Measurements from ENCODE around the gene ADAMTS6. TPM values are rescaled to one million over a fixed set of nuclear protein-coding genes. Genes with fewer than 3 reads are reported as not detected.
"Not testable (repeated sequence)": the region's sequence is repeated elsewhere in the genome, so short reads cannot be mapped to it uniquely, and the experiment has no call there.

The ADAMTS6 gene
- total RNA-seq, 1 donor from 2014 or later: 17.6 TPM

DNA sequence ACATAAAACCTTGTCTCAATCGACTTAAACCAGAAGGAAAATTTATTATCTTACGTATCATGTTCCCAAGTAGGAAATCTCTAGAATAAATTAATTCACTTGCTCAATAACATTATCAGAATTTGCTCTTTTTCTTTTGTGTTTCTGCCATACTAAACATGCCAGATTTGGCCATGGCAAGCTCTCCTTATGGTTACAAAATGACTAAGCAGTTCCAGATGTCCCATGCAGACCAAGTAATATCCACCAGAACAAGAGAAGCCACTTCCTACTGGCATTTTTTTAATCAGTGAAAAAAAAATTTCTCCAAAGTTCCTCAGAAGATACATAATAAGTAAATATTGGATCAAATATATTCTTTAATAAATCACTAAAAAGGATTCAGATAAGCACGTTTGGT lies 25.2 kb upstream of the ADAMTS6 start:
- DNase-seq (ENCODE audit: low read depth) (peak; percentile 10), FAIRE-seq (no peak)
- no peaks in the 10 kb centered on the region for H3K36me3 ChIP-seq (ENCODE audit: control insufficient read depth, insufficient read depth, low read length)
- no peak overlapping the region for H3K4me3 ChIP-seq (ENCODE audit: low read depth, low read length)
- no peaks in the 10 kb centered on the region for H3K27me3 ChIP-seq (ENCODE audit: control insufficient read depth, insufficient read depth, low read length)
- no peak for TF ChIP-seq CTCF (IDR thresholded peaks at IDR 0.05; ENCODE audit: insufficient read depth, low read length, severe bottlenecking)

DNA sequence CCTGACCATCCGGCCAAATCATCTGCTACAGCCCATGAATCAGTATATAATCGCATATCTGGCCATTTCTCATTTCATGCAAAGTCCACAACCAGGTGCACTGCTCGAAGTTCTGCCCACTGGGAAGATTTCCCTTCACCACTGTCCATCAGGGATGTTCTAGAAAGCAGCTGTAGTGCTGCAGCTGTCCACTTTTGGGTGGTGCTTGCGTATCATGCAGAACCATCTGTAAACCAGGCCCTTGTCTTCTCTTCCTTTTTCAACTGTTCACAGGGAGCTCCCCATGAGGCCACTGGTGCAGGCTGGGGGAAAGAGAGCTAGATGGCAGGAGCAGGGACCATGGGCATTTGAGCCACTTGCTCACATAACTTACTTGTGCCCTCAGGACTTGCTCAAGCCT lies 7.4 kb upstream of the ADAMTS6 start:
- DNase-seq (ENCODE audit: low read depth): no peak
- H3K27me3 ChIP-seq (ENCODE audit: control insufficient read depth, insufficient read depth, low read length): no peaks in the 10 kb centered on the region
- FAIRE-seq: no peak
- H3K36me3 ChIP-seq (ENCODE audit: control insufficient read depth, insufficient read depth, low read length): no peaks in the 10 kb centered on the region
- H3K4me3 ChIP-seq (ENCODE audit: low read depth, low read length): no peak overlapping the region
- TF ChIP-seq CTCF (IDR thresholded peaks at IDR 0.05; ENCODE audit: insufficient read depth, low read length, severe bottlenecking): no peak

- not testable (repeated sequence) for H3K36me3 ChIP-seq (ENCODE audit: control insufficient read depth, insufficient read depth, low read length); H3K4me3 ChIP-seq (ENCODE audit: low read depth, low read length); FAIRE-seq; DNase-seq (ENCODE audit: low read depth); H3K27me3 ChIP-seq (ENCODE audit: control insufficient read depth, insufficient read depth, low read length)
- TF ChIP-seq CTCF (IDR thresholded peaks at IDR 0.05; ENCODE audit: insufficient read depth, low read length, severe bottlenecking): peak; percentile 9
Measured at GRCh38 chr5:65488038-65488687, 6.4 kb upstream of the ADAMTS6 start.

DNA sequence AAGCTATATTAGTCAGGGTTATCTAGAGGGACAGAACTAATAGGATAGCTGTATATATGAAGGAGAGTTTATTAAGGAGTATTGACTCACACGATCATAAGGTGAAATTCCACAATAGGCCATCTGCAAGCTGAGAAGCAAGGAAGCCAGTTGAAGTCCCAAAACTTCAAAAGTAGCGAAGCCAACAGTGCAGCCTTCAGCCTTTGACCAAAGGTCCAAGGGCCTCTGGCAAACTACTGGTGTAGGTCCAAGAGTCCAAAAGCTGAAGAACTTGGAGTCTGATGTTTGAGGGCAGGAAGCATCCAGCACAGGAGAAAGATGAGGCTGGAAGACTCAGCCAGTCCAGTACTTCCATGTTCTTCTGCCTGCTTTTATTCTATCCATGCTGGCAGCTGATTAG lies 5.1 kb upstream of the ADAMTS6 start:
- not testable (repeated sequence) for H3K36me3 ChIP-seq (ENCODE audit: control insufficient read depth, insufficient read depth, low read length); FAIRE-seq; H3K4me3 ChIP-seq (ENCODE audit: low read depth, low read length); DNase-seq (ENCODE audit: low read depth); H3K27me3 ChIP-seq (ENCODE audit: control insufficient read depth, insufficient read depth, low read length)

DNA sequence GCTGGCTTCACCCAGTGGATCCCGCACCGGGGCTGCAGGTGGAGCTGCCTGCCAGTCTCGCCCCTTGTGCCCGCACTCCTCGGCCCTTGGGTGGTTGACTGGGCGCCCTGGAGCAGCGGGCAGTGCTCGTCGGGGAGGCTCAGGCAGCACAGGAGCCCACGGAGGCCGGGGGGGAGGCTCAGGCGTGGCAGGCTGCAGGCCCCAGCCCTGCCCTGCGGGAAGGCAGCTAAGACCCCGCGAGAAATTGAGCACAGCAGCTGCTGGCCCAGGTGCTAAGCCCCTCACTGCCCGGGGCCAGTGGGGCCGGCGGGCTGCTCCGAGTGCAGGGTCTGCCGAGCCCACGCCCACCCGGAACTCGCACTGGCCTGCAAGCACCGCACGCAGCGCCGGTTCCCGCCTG lies 3.7 kb upstream of the ADAMTS6 start:
- no peak for FAIRE-seq
- no peak for DNase-seq (ENCODE audit: low read depth)
- Histone ChIP-seq H3K27me3 (ENCODE audit: control insufficient read depth, insufficient read depth, low read length) (no peaks in the 10 kb centered on the region), H3K4me3 (ENCODE audit: low read depth, low read length) (no peak overlapping the region), H3K36me3 (ENCODE audit: control insufficient read depth, insufficient read depth, low read length) (no peaks in the 10 kb centered on the region)
- no peak for TF ChIP-seq CTCF (IDR thresholded peaks at IDR 0.05; ENCODE audit: insufficient read depth, low read length, severe bottlenecking)

GRCh38 chr5:65483546-65484346 lies 2.0 kb upstream of the ADAMTS6 start:
- Histone ChIP-seq H3K36me3 (ENCODE audit: control insufficient read depth, insufficient read depth, low read length) (no peaks in the 10 kb centered on the region), H3K4me3 (ENCODE audit: low read depth, low read length) (peak overlapping the region; percentile 37), H3K27me3 (ENCODE audit: control insufficient read depth, insufficient read depth, low read length) (no peaks in the 10 kb centered on the region)
- peak; percentile 43 for TF ChIP-seq CTCF (IDR thresholded peaks at IDR 0.05; ENCODE audit: insufficient read depth, low read length, severe bottlenecking)
- peak; percentile 76 for DNase-seq (ENCODE audit: low read depth)
- no peak for FAIRE-seq

Measured in bronchial epithelial cell (primary cell).